ENCODE measurements around the gene CACNA2D3. TPM values are rescaled to one million over a fixed set of nuclear protein-coding genes. Genes with fewer than 3 reads are reported as not detected.

CACNA2D3 gene
- total and polyA plus RNA-seq, 12 donors, result 0.51 to 43.5 (median 19.3) TPM

- Histone ChIP-seq H3K36me3 (no peaks in the 10 kb centered on the region), H3K27ac (peak overlapping the region in 9 of 10 donors; percentile 24 to 75 (median 64)), H3K27me3 (no peaks in the 10 kb centered on the region), H3K9me3 (no peaks in the 10 kb centered on the region), H3K4me1 (peaks cover 0 to 64% (median 29%) of the 10 kb centered on the region in 9 donors), H3K4me3 (no peak overlapping the region)
- DNase-seq (no peak), ATAC-seq (peak in 1 of 8 donors; percentile 23)
- intact Hi-C loops (cut with DNase I), result loop anchor here in 3 of 10 donors (2.0 to 10.0 kb wide), 3 partner anchors 134 to 236 kb away; partner anchors contain the start of gene CACNA2D3 (in 1 of the 3)
- no peak for TF ChIP-seq CTCF (IDR thresholded peaks at IDR 0.05)
- 37 to 39% methylated on average over 4 of the region's 4 CpGs for WGBS, 2 donors
Measured at GRCh38 chr3:54358316-54358715, 236.0 kb downstream of the CACNA2D3 start.

- no peak overlapping the region for H3K4me3 ChIP-seq
- peak; percentile 64 to 88 (median 80) for ATAC-seq
- intact Hi-C loops (cut with DNase I), result loop anchor here in 3 of 10 donors (2.0 to 10.0 kb wide), 3 partner anchors 134 to 236 kb away; partner anchors contain the start of gene CACNA2D3 (in 1 of the 3)
- H3K9me3 ChIP-seq, result no peaks in the 10 kb centered on the region
- no peak for TF ChIP-seq CTCF (IDR thresholded peaks at IDR 0.05)
- peaks cover 0 to 56% (median 29%) of the 10 kb centered on the region in 9 donors for H3K4me1 ChIP-seq
- WGBS, 2 donors, result 46 to 51% methylated on average over 8 of the region's 8 CpGs
- H3K27ac ChIP-seq, result peak overlapping the region in 9 of 10 donors; percentile 24 to 75 (median 64)
- peak; percentile 48 to 61 for DNase-seq
- no peaks in the 10 kb centered on the region for H3K27me3 ChIP-seq
- no peaks in the 10 kb centered on the region for H3K36me3 ChIP-seq
Measured at GRCh38 chr3:54358969-54359694, 236.8 kb downstream of the CACNA2D3 start.

GRCh38 chr3:54360320-54360719 is 238.0 kb downstream of the CACNA2D3 start:
- H3K27me3 ChIP-seq, result no peaks in the 10 kb centered on the region
- 26 to 35% methylated on average over 3 of the region's 3 CpGs for WGBS, 2 donors
- no peaks in the 10 kb centered on the region for H3K36me3 ChIP-seq
- DNase-seq (no peak), ATAC-seq (no peak)
- intact Hi-C loops (cut with DNase I), result loop anchor here in 2 of 10 donors (10.0 kb wide), 2 partner anchors 416 to 426 kb away; no protein-coding TSS in a partner anchor
- H3K4me3 ChIP-seq, result no peak overlapping the region
- peak in 1 of 9 donors; percentile 4 for TF ChIP-seq CTCF (IDR thresholded peaks at IDR 0.05)
- H3K9me3 ChIP-seq, result no peaks in the 10 kb centered on the region
- peak overlapping the region in 3 of 10 donors; percentile 53 to 64 (median 55) for H3K27ac ChIP-seq
- H3K4me1 ChIP-seq, result peaks cover 0 to 46% (median 29%) of the 10 kb centered on the region in 9 donors

GRCh38 chr3:54361746-54362283 is 239.5 kb downstream of the CACNA2D3 start:
- no peak for TF ChIP-seq CTCF (IDR thresholded peaks at IDR 0.05)
- intact Hi-C loops (cut with DNase I), result loop anchor here in 2 of 10 donors (10.0 kb wide), 2 partner anchors 417 to 427 kb away; no protein-coding TSS in a partner anchor
- Histone ChIP-seq H3K9me3 (no peaks in the 10 kb centered on the region), H3K27me3 (no peaks in the 10 kb centered on the region), H3K4me1 (peaks cover 0 to 35% (median 24%) of the 10 kb centered on the region in 9 donors), H3K36me3 (no peaks in the 10 kb centered on the region), H3K27ac (no peak overlapping the region), H3K4me3 (no peak overlapping the region)
- WGBS, 2 donors, result 65 to 71% methylated on average over 7 of the region's 7 CpGs
- DNase-seq, result no peak
- peak in 1 of 8 donors; percentile 62 for ATAC-seq
